ENCODE data around the gene EIPR1. TPM values are rescaled to one million over a fixed set of nuclear protein-coding genes. Genes with fewer than 3 reads are reported as not detected.

The EIPR1 gene
- total and polyA plus RNA-seq, 2 experiments from 2014 or later, result 23.2 to 28.2 TPM

GRCh38 chr2:3390041-3390440 is 12.4 kb upstream of the EIPR1 start:
- no peak for TF ChIP-seq CTCF (IDR thresholded peaks at IDR 0.05; ENCODE audit: low read depth, low read length)
- H3K4me3 ChIP-seq, result no peak overlapping the region

GRCh38 chr2:3389193-3389592 is 11.6 kb upstream of the EIPR1 start:
- Histone ChIP-seq H3K4me1 (ENCODE audit: low read depth) (no peaks in the 10 kb centered on the region), H3K4me3 (no peak overlapping the region), H3K27ac (no peak overlapping the region), H3K36me3 (peaks cover 29% of the 10 kb centered on the region), H3K9me3 (ENCODE audit: low read depth) (no peaks in the 10 kb centered on the region), H3K27me3 (no peaks in the 10 kb centered on the region)
- DNase-seq (ENCODE audit: low read depth in 1 of 2, low spot score in 1 of 2), result no peak
- TF ChIP-seq CTCF (IDR thresholded peaks at IDR 0.05; ENCODE audit: low read depth, low read length), result no peak

More at GRCh38 chr2:3390041-3390440, 12.4 kb upstream of the EIPR1 start:
- no peaks in the 10 kb centered on the region for H3K4me1 ChIP-seq (ENCODE audit: low read depth)
- H3K9me3 ChIP-seq (ENCODE audit: low read depth), result no peaks in the 10 kb centered on the region
- no peaks in the 10 kb centered on the region for H3K27me3 ChIP-seq
- H3K27ac ChIP-seq, result no peak overlapping the region
- no peak for DNase-seq (ENCODE audit: low read depth in 1 of 2, low spot score in 1 of 2)
- peaks cover 29% of the 10 kb centered on the region for H3K36me3 ChIP-seq

- Histone ChIP-seq H3K4me3 (no peak overlapping the region), H3K36me3 (peaks cover 25% of the 10 kb centered on the region), H3K9me3 (ENCODE audit: low read depth) (no peaks in the 10 kb centered on the region), H3K27ac (no peak overlapping the region), H3K27me3 (no peaks in the 10 kb centered on the region), H3K4me1 (ENCODE audit: low read depth) (no peaks in the 10 kb centered on the region)
- no peak for DNase-seq (ENCODE audit: low read depth in 1 of 2, low spot score in 1 of 2)
- no peak for TF ChIP-seq CTCF (IDR thresholded peaks at IDR 0.05; ENCODE audit: low read depth, low read length)
Observed at GRCh38 chr2:3388412-3388738, 10.8 kb upstream of the EIPR1 start.

GRCh38 chr2:3387644-3388411 is 10.2 kb upstream of the EIPR1 start:
- H3K4me1 ChIP-seq (ENCODE audit: low read depth), result no peaks in the 10 kb centered on the region
- H3K27ac ChIP-seq, result no peak overlapping the region
- no peak for TF ChIP-seq CTCF (IDR thresholded peaks at IDR 0.05; ENCODE audit: low read depth, low read length)
- H3K9me3 ChIP-seq (ENCODE audit: low read depth), result no peaks in the 10 kb centered on the region
- no peak for DNase-seq (ENCODE audit: low read depth in 1 of 2, low spot score in 1 of 2)
- no peak overlapping the region for H3K4me3 ChIP-seq
- no peaks in the 10 kb centered on the region for H3K27me3 ChIP-seq
- H3K36me3 ChIP-seq, result peaks cover 21% of the 10 kb centered on the region

- no peaks in the 10 kb centered on the region for H3K4me1 ChIP-seq (ENCODE audit: low read depth)
- H3K27me3 ChIP-seq, result no peaks in the 10 kb centered on the region
- no peaks in the 10 kb centered on the region for H3K9me3 ChIP-seq (ENCODE audit: low read depth)
- TF ChIP-seq CTCF (IDR thresholded peaks at IDR 0.05; ENCODE audit: low read depth, low read length), result no peak
- no peak for DNase-seq (ENCODE audit: low read depth in 1 of 2, low spot score in 1 of 2)
- no peak overlapping the region for H3K27ac ChIP-seq
- H3K4me3 ChIP-seq, result no peak overlapping the region
- H3K36me3 ChIP-seq, result peaks cover 21% of the 10 kb centered on the region
Observed at GRCh38 chr2:3387011-3387410, 9.4 kb upstream of the EIPR1 start.

All from cardiac muscle cell (in vitro differentiated cells and primary cell).